ENCODE data around the gene LSM2.

DNA sequence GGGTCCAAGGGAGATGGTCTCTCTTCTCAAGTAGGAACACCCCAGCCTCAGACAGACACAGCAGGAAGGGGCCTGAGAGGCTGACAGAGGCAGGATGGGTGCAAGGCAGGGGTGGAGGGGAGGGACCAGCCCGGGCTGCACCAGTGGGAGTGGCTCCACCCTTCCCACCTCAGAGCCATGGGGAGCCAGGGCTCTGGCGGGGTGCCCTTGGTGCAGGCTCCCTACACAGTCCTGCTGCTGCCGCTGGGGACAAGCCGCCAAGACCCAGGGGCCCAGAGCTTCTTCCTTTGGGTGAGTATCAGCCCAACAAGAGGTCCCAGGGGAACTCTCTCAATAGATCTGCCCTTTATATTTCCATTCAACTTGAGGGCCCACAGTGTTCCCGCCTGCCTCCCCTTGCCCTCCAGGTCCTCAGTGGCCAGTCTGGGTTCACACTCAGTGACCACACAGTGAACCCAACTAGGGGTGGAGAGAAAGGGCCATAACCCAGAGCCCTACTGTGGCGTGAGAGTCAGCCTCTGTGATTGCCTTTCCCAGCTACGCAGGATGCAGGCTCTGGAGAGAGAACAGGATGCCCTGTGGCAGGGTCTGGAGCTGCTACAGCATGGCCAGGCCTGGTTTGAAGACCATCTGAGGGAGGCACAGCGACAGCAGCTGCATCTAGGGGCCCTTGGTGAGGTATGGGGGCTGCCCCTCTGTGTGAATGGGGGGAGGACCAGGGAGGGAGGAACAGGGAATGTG is 43.7 kb downstream of the LSM2 start:
- no peak for TF ChIP-seq EZH2 (IDR thresholded peaks at IDR 0.05; ENCODE audit: borderline replicate concordance, low read length)
- TF ChIP-seq, protein P1, sequence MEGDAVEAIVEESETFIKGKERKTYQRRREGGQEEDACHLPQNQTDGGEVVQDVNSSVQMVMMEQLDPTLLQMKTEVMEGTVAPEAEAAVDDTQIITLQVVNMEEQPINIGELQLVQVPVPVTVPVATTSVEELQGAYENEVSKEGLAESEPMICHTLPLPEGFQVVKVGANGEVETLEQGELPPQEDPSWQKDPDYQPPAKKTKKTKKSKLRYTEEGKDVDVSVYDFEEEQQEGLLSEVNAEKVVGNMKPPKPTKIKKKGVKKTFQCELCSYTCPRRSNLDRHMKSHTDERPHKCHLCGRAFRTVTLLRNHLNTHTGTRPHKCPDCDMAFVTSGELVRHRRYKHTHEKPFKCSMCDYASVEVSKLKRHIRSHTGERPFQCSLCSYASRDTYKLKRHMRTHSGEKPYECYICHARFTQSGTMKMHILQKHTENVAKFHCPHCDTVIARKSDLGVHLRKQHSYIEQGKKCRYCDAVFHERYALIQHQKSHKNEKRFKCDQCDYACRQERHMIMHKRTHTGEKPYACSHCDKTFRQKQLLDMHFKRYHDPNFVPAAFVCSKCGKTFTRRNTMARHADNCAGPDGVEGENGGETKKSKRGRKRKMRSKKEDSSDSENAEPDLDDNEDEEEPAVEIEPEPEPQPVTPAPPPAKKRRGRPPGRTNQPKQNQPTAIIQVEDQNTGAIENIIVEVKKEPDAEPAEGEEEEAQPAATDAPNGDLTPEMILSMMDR (conservative IDR thresholded peaks at IDR 0.05 in 1 of 2, IDR thresholded peaks at IDR 0.05 in 1 of 2; ENCODE audit: extremely low read depth in 1 of 2, insufficient read depth in 1 of 2, low read depth in 1 of 2, low read length in 2 of 2), result no peak

All from mammary epithelial cell (primary cell).